Measurements from ENCODE around the gene KRT17.
"Not testable (repeated sequence)": the region's sequence is repeated elsewhere in the genome, so short reads cannot be mapped to it uniquely, and the experiment has no call there.

Gene KRT17

GRCh38 chr17:41633556-41634199 is 9.3 kb upstream of the KRT17 start:
- DNase-seq = no peak

- no peak for DNase-seq
Measured at GRCh38 chr17:41632482-41633105, 8.2 kb upstream of the KRT17 start.

DNA sequence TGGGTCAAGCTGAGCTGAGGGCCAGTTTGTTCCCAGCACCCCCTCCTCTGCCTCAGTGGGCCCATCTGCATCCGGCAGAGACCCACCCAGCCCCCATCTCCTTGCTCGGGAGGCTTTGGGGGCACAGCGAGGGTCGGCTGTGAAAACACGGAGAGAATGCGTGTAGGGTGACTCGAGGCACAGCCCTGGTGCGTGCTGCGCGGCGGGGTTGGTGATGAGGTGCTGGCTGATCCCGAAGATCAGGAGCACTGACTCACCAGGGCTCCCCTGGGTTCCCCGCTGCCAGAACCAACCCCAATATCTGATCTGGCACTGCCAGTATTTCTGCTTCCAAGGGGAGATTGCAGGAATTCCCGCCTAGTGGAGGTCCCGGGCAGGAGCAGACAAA is 7.5 kb upstream of the KRT17 start:
- DNase-seq = no peak

DNA sequence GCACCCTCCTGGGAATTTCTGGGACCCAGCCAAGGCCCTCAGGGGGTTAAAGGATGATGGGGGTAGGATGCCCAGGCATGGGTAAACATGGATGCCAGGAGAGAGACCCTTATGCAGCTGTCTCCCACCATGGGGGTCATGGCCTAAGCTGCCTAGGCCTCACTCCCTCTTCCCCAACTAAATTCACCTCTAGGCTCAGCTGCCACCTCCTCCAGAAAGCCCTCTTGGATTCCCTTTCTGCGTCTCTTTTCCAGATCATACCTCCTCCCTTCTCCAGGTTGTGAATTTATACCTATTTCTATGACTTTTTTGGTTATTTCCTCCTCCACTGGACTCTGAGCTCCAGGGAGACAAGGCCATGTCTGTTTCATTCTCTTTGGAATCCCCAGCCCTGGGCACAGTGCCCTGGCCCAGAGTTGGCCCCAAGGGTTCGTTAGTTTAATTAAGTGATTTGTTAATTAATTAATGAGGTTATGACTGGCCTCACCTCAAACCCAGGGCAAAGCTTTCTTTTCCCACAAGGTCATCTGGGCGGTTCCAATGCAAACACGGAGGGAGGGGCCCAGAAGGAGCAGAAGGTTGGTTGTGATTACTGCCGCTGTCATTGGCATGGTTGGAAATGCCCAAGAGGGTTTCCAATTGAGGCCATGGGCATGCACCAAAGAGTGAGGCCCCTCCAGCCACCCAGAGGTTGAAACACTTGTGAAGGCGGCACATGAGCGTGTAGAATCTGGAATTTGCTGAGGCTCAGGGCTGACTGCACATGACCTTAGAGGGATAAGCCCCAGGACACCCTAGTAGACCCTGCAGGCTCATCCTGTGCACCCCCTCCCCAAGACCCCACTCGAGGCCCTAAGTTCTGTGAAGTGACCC is 6.9 kb upstream of the KRT17 start:
- DNase-seq = no peak

GRCh38 chr17:41629826-41630670 is 5.7 kb upstream of the KRT17 start:
- DNase-seq = no peak

DNA sequence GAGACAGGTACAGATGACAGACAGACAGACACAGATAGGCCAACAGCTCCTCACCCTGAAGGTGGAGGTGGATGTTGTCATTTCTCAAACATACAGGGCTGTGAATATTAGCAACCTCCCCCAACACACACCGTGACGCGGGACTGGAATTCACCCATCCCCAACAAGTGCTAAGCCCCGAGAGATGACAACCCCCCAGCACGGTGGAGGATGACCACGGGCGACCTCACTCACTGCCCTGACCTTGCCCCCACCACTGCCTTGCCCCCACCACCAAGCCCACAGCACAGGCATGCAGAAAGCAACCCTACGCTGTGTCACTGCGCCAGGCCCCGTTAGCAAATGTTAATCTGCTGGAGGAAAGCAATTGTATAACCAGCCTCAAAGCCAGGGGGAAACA is 4.9 kb upstream of the KRT17 start:
- DNase-seq = no peak

- DNase-seq = not testable (repeated sequence)
Measured at GRCh38 chr17:41628621-41629255, 4.4 kb upstream of the KRT17 start.

DNA sequence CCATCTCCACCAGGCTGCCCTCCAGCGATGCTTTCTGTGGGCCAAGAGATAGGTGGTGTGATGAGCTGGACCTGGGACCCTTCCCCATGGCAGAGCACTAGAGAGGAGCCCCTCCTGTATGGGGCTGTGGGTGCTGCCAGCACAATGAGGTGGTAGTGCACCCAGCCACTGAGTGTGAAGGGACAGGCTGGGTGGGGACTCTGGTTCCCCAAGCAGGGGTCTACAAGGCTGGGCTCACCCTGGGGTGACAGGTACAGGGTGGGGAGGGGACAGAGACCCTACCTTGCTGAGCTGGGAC is 3.6 kb upstream of the KRT17 start:
- peak; percentile 50 for DNase-seq

- peak; percentile 37 for DNase-seq
Measured at GRCh38 chr17:41627316-41628072, 3.1 kb upstream of the KRT17 start.

GRCh38 chr17:41626914-41627295 is 2.5 kb upstream of the KRT17 start:
- not testable (repeated sequence) for DNase-seq

- peak; percentile 54 for DNase-seq
Measured at GRCh38 chr17:41626028-41626913, 1.9 kb upstream of the KRT17 start.

DNA sequence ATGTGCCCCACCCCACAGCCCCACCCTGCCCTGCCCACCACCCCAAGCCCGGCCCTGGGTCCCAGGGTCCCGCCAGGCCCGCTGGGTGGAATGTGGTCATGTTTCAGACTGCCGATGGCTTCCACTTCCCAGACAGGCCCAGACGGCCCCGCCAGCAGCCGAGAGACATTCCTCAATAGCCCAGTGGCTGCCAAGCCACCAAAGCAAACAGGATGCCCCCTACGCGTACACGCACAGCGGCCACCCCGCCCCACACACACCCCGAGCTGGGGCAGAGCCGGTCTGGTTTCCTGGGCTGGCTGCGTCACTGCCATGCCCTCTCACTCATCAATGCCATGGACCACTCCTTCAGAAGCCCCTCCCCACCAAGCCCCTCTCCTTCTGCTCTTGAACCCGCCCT is 1.2 kb upstream of the KRT17 start:
- DNase-seq = peak; percentile 55

- DNase-seq = peak; percentile 45
Measured at GRCh38 chr17:41623184-41623861, 1.1 kb downstream of the KRT17 start.

- DNase-seq = peak; percentile 25
Measured at GRCh38 chr17:41622340-41623183, 1.8 kb downstream of the KRT17 start.

- DNase-seq = peak; percentile 50
Measured at GRCh38 chr17:41621916-41622315, 2.5 kb downstream of the KRT17 start.

DNA sequence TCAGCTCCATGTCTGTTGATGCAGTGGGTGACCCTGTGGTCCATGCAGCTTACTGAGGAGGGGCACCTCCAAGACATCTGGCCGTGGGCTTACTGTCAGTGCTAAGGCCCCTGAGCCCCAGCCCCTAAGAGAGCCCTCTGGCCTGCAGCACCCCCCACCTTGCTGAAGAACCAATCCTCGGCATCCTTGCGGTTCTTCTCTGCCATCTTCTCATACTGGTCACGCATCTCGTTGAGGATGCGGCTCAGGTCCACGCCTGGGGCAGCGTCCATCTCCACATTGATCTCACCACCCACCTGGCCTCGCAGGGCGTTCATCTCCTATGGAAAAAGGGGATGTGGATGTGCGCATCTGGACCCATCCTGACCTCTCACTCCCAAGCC is 2.9 kb downstream of the KRT17 start:
- peak; percentile 55 for DNase-seq

GRCh38 chr17:41620583-41621434 is 3.6 kb downstream of the KRT17 start:
- DNase-seq = peak; percentile 46

DNA sequence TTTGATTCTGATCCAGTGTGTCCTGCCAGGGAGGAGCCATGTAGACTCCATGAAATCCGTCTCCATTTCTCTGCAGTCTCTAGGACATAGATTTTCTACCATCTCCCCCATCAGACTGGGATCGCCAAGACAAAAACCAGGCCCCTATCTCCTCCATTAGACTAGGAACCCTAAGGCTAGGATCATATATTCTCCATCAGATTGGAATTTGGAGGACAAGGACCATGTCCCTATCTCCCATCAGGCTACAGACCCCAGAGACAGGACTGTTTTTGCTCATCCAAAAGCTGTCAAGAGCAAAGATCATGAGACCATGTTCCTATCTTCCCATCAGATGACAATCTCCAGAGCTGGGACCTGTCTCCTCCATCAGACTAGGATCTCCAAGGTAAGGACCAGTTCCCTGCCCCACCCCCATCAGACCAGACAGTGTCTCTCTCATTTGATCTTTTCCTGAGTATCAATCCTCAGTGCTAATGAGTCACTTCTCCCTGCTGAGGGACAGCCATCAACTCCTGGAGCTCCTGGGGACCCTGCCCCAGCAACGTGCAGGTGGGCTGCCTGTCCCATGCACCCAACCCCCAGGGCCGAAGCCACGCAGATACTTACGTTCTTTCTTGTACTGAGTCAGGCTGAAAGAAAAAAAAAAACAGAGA is 4.3 kb downstream of the KRT17 start:
- DNase-seq = peak; percentile 27

All from activated effector memory CD4-positive, alpha-beta T cell treated with anti-CD3 and anti-CD28 coated beads, Interleukin-2, amount 50 U/mL, for 16 hours (primary cell).